Measurements from ENCODE around the gene C3orf18. TPM values are rescaled to one million over a fixed set of nuclear protein-coding genes. Genes with fewer than 3 reads are reported as not detected.

Gene C3orf18
- total RNA-seq, 1 donor from 2014 or later: 57.2 TPM

GRCh38 chr3:50612970-50613846, 45.7 kb upstream of the C3orf18 start:
- peak overlapping the region; percentile 100 for H3K27ac ChIP-seq (replicated peaks)
- TF ChIP-seq CTCF (IDR thresholded peaks at IDR 0.05; ENCODE audit: borderline replicate concordance): no peak
- H3K27me3 ChIP-seq (ENCODE audit: low read depth): no peaks in the 10 kb centered on the region
- no peak for DNase-seq
- peaks cover 79% of the 10 kb centered on the region for H3K4me1 ChIP-seq
- intact Hi-C loops (cut with micrococcal nuclease): no loop called here
- no peaks in the 10 kb centered on the region for H3K9me3 ChIP-seq (replicated peaks)
- H3K4me3 ChIP-seq: peak overlapping the region; percentile 81
- H3K36me3 ChIP-seq: peaks cover 2% of the 10 kb centered on the region

- no peak for TF ChIP-seq CTCF (IDR thresholded peaks at IDR 0.05; ENCODE audit: borderline replicate concordance)
- peaks cover 10% of the 10 kb centered on the region for H3K36me3 ChIP-seq
- H3K4me3 ChIP-seq: peak overlapping the region; percentile 81
- intact Hi-C loops (cut with micrococcal nuclease): no loop called here
- peak overlapping the region; percentile 100 for H3K27ac ChIP-seq (replicated peaks)
- H3K4me1 ChIP-seq: peaks cover 79% of the 10 kb centered on the region
- no peaks in the 10 kb centered on the region for H3K9me3 ChIP-seq (replicated peaks)
- DNase-seq: no peak
- no peaks in the 10 kb centered on the region for H3K27me3 ChIP-seq (ENCODE audit: low read depth)
Measured at GRCh38 chr3:50612234-50612882, 44.8 kb upstream of the C3orf18 start.

DNA sequence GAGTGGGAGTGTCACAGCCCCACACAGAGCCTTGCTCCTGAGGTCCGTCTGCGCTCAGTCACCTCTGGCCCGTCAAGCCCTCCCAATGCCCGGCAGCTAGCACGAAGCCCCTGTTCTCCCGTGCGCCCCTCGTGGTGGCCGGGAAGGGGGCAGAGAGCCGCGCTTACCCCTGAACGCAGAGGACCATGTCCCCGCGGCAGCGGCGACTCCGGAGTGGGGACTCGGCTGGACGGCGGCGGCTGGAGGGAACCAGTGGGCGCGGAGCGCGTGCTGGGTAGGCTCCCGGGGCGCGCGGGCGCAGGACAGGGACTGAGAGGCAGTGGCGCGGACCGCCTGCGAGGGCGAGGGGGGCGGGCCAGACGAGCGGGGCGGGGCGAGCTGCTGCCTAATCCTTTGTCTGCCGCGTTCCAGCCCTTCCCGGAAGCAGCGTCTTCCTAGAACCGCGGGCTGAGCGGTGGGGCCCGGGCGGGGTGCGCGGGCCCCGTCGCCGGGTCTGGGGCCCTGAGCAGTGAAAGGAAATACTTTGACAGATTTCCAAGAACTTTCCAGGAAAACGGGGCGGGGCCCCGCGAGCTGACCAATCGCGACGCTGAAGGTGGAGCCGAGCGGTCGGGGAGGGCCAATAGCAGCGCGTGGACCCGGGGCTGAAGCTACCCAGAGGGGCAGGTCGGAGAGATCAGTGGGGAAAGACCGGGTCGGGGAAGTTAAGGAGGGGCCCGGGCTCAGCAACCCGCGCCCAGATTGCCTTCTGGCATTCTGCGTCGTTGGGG, 44.1 kb upstream of the C3orf18 start, which contains the start of gene CISH:
CISH (minus strand) TSS at position 311 of the 770 bp plus-strand sequence; CDS start at position 187, 124 bp downstream.
- TF ChIP-seq CTCF (IDR thresholded peaks at IDR 0.05; ENCODE audit: borderline replicate concordance): peak; percentile 85
- peak; percentile 96 for DNase-seq
- Histone ChIP-seq H3K4me3 (peak within 1 kb of the TSS; percentile 81), H3K27ac (replicated peaks) (peak within 1 kb of the TSS; percentile 100), H3K4me1 (peaks cover 81% of the 10 kb centered on the region), H3K27me3 (ENCODE audit: low read depth) (no peaks in the 10 kb centered on the region), H3K36me3 (peaks cover 17% of the 10 kb centered on the region), H3K9me3 (replicated peaks) (no peaks in the 10 kb centered on the region)
- intact Hi-C loops (cut with micrococcal nuclease): no loop called here

- peak overlapping the region; percentile 81 for H3K4me3 ChIP-seq
- no peak for TF ChIP-seq CTCF (IDR thresholded peaks at IDR 0.05; ENCODE audit: borderline replicate concordance)
- H3K36me3 ChIP-seq: peaks cover 21% of the 10 kb centered on the region
- H3K27me3 ChIP-seq (ENCODE audit: low read depth): no peaks in the 10 kb centered on the region
- H3K9me3 ChIP-seq (replicated peaks): no peaks in the 10 kb centered on the region
- intact Hi-C loops (cut with micrococcal nuclease): no loop called here
- H3K4me1 ChIP-seq: peaks cover 81% of the 10 kb centered on the region
- DNase-seq: peak; percentile 19
- H3K27ac ChIP-seq (replicated peaks): peak overlapping the region; percentile 100
Measured at GRCh38 chr3:50610992-50611463, 43.5 kb upstream of the C3orf18 start.

Measured in left ventricle myocardium inferior (tissue), 1 donor.